SHP77 treated with DMSO at 0.1 percent for 48 hours (cell line): Measurements from ENCODE around the gene PHETA1.

Source experiments
- DNase-seq: peaks from one replicate; lab custom pipeline; 2025; lab: John Stamatoyannopoulos, UW

PHETA1 gene

DNA sequence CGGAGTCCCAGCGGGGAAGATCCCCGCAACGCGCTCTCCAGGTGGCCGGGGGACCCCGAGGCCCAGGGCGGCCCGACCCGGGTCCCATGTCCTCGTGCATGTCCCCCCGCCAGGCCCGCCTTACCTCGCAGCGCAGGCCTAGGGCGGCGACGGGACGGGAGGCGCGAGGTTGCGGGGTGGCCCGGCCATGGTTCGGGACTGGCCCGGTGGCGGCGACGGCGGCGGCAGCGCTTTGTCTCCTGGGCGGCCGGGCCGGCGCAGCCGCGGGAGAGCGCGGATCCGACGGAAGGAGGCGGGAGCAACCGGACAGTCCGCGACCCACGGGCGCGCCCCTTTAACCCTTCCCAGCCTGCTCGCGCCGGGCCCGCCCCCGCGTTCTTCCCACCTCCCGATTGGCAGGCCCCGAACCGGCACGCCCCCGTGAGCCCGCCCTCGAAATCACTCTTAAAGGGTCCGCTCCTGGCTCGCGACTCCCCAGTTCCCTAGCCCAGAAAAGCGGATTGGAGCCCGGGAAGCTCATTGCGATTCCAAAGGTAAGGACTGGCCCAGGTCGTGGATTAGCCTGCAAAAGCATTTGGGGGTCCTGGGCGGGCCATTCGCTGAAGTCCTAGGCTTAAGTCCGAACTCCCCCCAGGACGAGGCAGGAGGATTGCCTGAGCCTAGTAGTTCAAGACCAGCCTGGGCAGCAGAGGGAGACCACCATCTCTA, at the start of gene PHETA1:
TSS of gene PHETA1 (minus strand) at position 308 of the 708 bp plus-strand sequence. CDS start 5,668 bp downstream, outside the sequence.
- DNase-seq, result peak; percentile 61

DNA sequence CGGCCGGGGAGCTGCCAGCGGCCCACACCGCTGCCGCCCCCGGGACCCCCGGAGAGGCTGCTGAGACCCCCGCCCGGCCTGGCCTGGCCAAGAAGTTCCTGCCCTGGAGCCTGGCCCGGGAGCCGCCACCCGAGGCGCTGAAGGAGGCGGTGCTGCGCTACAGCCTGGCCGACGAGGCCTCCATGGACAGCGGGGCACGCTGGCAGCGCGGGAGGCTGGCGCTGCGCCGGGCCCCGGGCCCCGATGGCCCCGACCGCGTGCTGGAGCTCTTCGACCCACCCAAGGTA, 49.6 kb upstream of the PHETA1 start:
- DNase-seq, result no peak

DNA sequence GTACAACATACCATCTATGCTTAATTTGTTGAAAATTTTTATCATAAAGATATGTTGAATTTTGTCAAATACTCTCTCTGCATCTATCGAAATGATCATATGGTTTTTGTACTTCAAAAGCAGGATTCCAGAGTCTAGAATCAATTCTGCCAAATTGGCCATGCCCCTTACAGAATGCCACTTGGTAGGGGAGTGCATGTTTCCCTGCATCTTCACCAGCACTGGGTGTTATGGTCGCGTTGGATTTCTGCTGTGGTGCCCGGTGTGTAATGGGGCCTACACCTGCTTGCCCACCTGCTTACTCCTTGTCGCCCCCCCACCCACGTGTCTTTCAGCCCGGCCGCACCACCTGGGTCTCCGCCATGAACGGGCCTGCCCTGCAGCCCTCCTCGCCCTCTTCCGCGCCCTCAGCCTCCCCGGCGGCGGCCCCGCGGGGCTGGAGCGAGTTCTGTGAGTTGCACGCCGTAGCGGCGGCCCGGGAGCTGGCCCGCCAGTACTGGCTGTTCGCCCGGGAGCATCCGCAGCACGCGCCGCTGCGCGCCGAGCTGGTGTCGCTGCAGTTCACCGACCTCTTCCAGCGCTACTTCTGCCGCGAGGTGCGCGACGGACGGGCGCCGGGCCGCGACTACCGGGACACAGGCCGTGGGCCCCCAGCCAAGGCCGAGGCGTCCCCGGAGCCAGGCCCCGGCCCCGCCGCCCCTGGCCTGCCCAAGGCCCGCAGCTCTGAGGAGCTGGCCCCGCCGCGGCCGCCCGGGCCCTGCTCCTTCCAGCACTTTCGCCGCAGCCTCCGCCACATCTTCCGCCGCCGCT, 49.1 kb upstream of the PHETA1 start:
- no peak for DNase-seq

DNA sequence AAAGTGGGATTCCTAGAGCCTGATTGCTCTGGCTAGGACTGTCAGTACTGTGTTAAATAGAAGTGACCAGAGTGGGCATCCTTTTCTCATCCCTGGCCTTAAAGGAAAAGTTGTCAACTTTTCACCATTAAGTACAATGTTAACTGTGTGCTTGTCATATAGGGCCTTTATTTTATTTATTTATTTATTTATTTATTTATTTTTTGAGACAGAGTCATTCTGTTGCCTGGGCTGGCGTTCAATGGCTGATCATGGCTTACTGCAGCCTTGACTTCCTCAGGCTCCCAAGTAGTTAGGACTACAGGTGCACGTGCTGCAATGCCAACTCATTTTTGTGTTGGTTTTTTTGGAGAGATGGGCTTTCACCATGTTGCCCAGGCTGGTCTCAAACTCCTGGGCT, 48.4 kb upstream of the PHETA1 start:
- DNase-seq, result no peak

GRCh38 chr12:111414711-111415252, 45.9 kb upstream of the PHETA1 start:
- no peak for DNase-seq

GRCh38 chr12:111413442-111414086, 44.7 kb upstream of the PHETA1 start:
- no peak for DNase-seq

DNA sequence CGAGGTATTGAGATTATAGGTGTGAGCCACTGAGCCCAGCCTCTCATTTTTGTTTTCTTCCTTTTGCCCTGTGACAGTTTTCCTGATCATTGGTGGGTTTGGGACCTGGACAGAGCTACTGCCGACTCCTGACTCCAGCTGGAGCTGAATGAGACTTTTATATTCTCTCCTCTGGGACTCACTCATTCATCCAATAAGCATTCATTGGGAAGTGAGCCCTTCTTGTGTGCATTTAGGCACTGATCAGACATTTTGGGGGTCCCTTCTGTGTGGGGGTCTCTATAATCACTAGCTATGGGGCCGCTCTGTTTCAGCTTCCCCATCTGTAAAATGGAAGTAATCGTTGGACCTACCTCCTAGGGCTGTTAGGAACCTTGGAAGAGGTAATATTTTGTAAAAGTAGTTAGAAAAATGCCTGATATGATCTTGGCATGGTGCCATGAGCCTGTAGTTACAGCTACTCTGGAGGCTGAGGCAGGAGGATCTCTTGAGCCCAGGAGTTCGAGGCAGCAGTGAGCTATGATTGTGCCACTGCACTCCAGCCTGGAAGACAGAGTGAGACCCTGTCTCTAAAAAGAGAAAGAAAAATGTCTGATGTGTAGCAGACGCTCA, 44.0 kb upstream of the PHETA1 start:
- no peak for DNase-seq

GRCh38 chr12:111412007-111412829, 43.3 kb upstream of the PHETA1 start:
- DNase-seq, result no peak

DNA sequence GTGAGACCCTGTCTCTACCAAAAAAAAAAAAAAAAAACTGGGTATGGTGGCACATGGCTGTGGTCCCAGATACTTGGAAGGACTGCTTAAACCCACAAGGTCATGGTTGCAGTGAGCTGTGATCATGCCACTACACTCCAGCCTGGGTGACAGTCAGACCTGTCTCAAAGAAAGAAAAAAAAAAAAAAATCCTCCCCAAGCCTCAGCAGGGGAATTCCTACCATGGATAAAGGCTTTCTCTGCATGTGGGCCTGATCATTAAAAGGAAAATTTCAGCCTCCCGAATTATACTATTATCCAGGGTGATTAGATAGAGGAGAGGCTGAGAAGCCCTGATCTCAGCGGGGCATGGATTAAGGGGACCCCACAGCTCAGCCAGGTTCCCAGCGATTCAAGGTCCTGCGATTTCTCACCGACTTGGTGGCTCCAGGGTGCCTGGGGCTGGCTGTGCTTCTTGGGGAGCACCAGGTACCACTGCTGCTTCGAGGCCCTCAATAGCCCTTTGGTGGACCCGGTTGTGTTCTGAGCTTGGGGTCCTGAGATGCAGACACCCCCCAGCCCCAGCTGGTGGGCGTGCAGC, 42.4 kb upstream of the PHETA1 start:
- DNase-seq, result no peak

- no peak for DNase-seq
These were observed 41.7 kb upstream of the PHETA1 start for GRCh38 chr12:111410431-111411184.

- no peak for DNase-seq
These were observed 41.0 kb upstream of the PHETA1 start for GRCh38 chr12:111409780-111410430.

DNA sequence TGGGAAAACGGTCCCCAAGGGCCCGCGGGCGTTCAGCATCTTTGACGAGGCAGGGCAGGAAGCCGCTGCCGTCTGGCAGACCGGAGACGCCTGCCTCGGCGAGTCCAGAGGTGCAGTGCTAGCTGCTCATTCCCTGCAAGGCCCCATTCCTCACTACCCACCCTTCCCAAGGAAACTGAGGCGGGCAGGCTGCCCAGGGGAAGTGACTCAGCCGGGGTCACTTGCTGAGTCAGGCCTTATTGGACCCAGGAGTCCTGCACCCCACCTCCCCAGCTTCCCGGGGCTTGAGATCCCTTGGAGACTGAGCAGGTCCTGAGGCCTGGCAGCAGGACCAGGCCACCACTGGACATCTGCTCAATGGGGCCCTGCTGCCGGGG, 40.5 kb upstream of the PHETA1 start:
- DNase-seq, result no peak

GRCh38 chr12:111408686-111409402, 39.9 kb upstream of the PHETA1 start:
- DNase-seq, result no peak

DNA sequence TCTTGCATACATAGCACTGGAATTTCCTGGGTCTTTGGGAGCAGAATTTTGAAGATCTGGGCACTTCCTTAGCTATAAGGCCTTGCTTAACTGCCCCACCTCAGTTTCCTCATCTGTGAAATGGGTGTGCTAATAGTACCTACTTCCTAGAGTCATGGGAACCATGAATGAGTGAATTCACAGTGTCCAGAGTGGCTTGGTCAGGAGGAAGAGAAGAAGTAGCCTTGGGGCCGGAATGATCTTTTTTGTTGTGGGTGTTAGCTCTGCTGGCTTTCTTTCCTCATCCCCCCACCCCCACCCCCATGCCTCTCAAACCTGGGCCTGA, 39.2 kb upstream of the PHETA1 start:
- DNase-seq, result no peak

- no peak for DNase-seq
These were observed 38.7 kb upstream of the PHETA1 start for GRCh38 chr12:111407377-111408115.

- no peak for DNase-seq
These were observed 37.8 kb upstream of the PHETA1 start for GRCh38 chr12:111406474-111407376.

DNA sequence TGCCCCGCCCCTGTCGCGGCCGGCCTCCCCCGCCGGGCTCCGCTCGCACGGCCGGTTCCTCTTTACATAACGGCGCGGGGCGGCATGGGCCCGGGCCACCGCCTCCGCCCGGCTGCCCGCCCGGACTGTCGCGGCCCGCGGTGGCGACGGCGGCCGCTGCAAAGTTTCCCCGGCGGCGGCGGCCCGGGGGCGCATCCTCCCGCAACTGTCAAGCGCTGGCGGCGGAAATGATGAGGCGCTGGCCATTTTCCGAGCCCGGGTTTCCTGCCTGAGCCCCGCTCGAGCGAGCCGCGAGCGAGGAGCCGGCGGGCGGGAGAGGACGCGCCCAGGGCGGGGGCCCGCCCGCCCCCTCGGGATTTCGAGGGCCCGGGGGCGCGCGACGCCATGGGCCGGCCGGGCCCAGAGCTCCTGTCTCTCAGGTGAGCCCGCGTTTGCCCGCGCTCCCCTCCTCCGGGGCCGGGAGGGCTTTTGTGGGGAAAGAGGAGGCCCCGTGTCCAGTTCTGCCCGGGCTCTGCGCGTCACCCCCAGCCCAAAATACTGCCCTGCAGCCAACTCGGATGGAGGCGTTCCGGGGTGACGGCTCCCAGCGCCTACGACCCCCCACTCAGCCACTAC, 37.1 kb upstream of the PHETA1 start, which contains the start of gene SH2B3:
TSS of gene SH2B3 (plus strand) at position 65 of the 615 bp plus-strand sequence. CDS start 12,223 bp downstream, outside the sequence.
- DNase-seq, result no peak
